Natural killer cell (primary cell): ENCODE data around the gene WASF2. TPM values are rescaled to one million over a fixed set of nuclear protein-coding genes. Genes with fewer than 3 reads are reported as not detected.
A peak's percentile ranks its signal among the peaks of the same experiment; 100 is the strongest.

Experiments
- ATAC-seq, 3 donors: fragments of 150-1000 bp in 2 of 3; fragments of 200-7000 bp in 1 of 3; cut with Tn5 transposase; 1 replicate in 1 of 3; 2 replicates in 2 of 3; pipeline ENCODE4 v1.10.0; 2021; ENCODE audit warnings: mild to moderate bottlenecking in 2 of 3, moderate library complexity in 2 of 3
- DNase-seq, 2 donors: peaks; one replicate each; pipeline versions ENCODE4 v3.0.0 to v3.0.0-alpha.2; 2013 to 2021; ENCODE audit warnings: mixed read lengths in 1 of 2
- H3K27ac ChIP-seq: one replicate; pipeline ENCODE4 v1.5.1; 2013; ENCODE audit warnings: mild to moderate bottlenecking, low read length
- H3K27me3 ChIP-seq: one replicate; pipeline ENCODE4 v1.6.1; 2013; ENCODE audit warnings: low read length; ENCODE audit not compliant: control insufficient read depth, insufficient read depth
- H3K36me3 ChIP-seq: one replicate; pipeline ENCODE4 v1.6.1; 2013; ENCODE audit warnings: low read length; ENCODE audit not compliant: control insufficient read depth, insufficient read depth
- H3K4me1 ChIP-seq: one replicate; pipeline ENCODE4 v1.6.1; 2013; ENCODE audit warnings: low read length; ENCODE audit not compliant: control insufficient read depth, insufficient read depth
- H3K4me3 ChIP-seq: one replicate; pipeline ENCODE4 v1.5.1; 2013; ENCODE audit warnings: low read length
- H3K9me3 ChIP-seq: one replicate; pipeline ENCODE4 v1.6.1; 2013; ENCODE audit warnings: low read length; ENCODE audit not compliant: control insufficient read depth, insufficient read depth
- H3K27ac Mint-ChIP-seq, 2 donors: one replicate each; pipeline ENCODE4 v1.8.0; 2022; ENCODE audit warnings: mild to moderate bottlenecking in 2 of 2, mixed read lengths in 2 of 2, moderate library complexity in 1 of 2
- H3K27me3 Mint-ChIP-seq, 2 donors: one replicate each; pipeline ENCODE4 v1.8.0; 2022; ENCODE audit warnings: low read depth in 2 of 2, mixed read lengths in 2 of 2
- H3K36me3 Mint-ChIP-seq: one replicate; pipeline ENCODE4 v1.8.0; 2022; ENCODE audit warnings: mixed read lengths
- H3K4me1 Mint-ChIP-seq, 2 donors: one replicate each; pipeline ENCODE4 v1.8.0; 2022; ENCODE audit warnings: mixed read lengths in 2 of 2
- H3K4me3 Mint-ChIP-seq: one replicate; pipeline ENCODE4 v1.8.0; 2022; ENCODE audit warnings: mild to moderate bottlenecking, moderate library complexity, mixed read lengths
- H3K9me3 Mint-ChIP-seq, 2 donors: one replicate each; pipeline ENCODE4 v1.8.0; 2022; ENCODE audit warnings: mixed read lengths in 2 of 2
- CTCF ChIP-seq: fragments of 200-600 bp; IDR thresholded peaks from one replicate; pipeline ENCODE4 v1.8.0; 2022; ENCODE audit warnings: antibody characterized with exemption
- WGBS: methylation state at CpG from one replicate; pipeline ENCODE4 v1.1.7; 2013; ENCODE audit warnings: missing lambda C conversion rate; ENCODE audit not compliant: insufficient coverage; 5-methylcytosine and 5-hydroxymethylcytosine counted together
- intact Hi-C: fragments of 100-400 bp; cut with micrococcal nuclease; formaldehyde crosslinking; loops from one replicate; pipeline ENCODE4 v1.14.2; 2022
- total RNA-seq, 4 donors: library from RNA; stranded (reverse); fragments of 120-200 nt in 1 of 4; gene quantifications; one replicate each; pipeline versions ENCODE4 v1.2.3 to v1.2.4, GENCODE V29; 2013 to 2022

The WASF2 gene
- total RNA-seq, 3 donors from 2014 or later (not counting 1 experiment from before 2014, with no cell fraction given), result 137 to 153 (median 143) TPM

- no peak overlapping the region for H3K4me3 Mint-ChIP-seq
- no peak for TF ChIP-seq CTCF
- H3K4me1 Mint-ChIP-seq, result peaks cover 25 to 41% of the 10 kb centered on the region in 2 donors
- peak overlapping the region in 1 of 2 donors; percentile 67 for H3K27ac Mint-ChIP-seq
- H3K36me3 Mint-ChIP-seq, result no peaks in the 10 kb centered on the region
- Histone ChIP-seq H3K27me3 (no peaks in the 10 kb centered on the region), H3K4me1 (peaks cover 50% of the 10 kb centered on the region), H3K9me3 (no peaks in the 10 kb centered on the region), H3K36me3 (no peaks in the 10 kb centered on the region), H3K27ac (no peak overlapping the region), H3K4me3 (no peak overlapping the region)
- intact Hi-C loops, result no loop called here
- ATAC-seq, result no peak
- DNase-seq, result no peak
- H3K9me3 Mint-ChIP-seq, result no peaks in the 10 kb centered on the region
- WGBS, result 95% methylated on average over 5 of the region's 5 CpGs
- no peaks in the 10 kb centered on the region for H3K27me3 Mint-ChIP-seq
Observed at GRCh38 chr1:27358928-27359313, 131.0 kb downstream of the WASF2 start.

- Histone ChIP-seq H3K4me1 (peaks cover 50% of the 10 kb centered on the region), H3K27ac (no peak overlapping the region), H3K27me3 (no peaks in the 10 kb centered on the region), H3K4me3 (no peak overlapping the region), H3K36me3 (no peaks in the 10 kb centered on the region), H3K9me3 (no peaks in the 10 kb centered on the region)
- ATAC-seq, result no peak
- TF ChIP-seq CTCF, result no peak
- DNase-seq, result no peak
- Mint-ChIP-seq H3K4me3 (peak overlapping the region; percentile 77), H3K4me1 (peaks cover 25 to 41% of the 10 kb centered on the region in 2 donors), H3K27ac (peak overlapping the region; percentile 78 to 84), H3K27me3 (no peaks in the 10 kb centered on the region), H3K36me3 (no peaks in the 10 kb centered on the region), H3K9me3 (no peaks in the 10 kb centered on the region)
- 96% methylated on average over 21 of the region's 21 CpGs for WGBS
- intact Hi-C loops, result no loop called here
Observed at GRCh38 chr1:27358038-27358927, 131.7 kb downstream of the WASF2 start.

GRCh38 chr1:27357281-27358037 is 132.5 kb downstream of the WASF2 start:
- no peaks in the 10 kb centered on the region for H3K27me3 ChIP-seq
- no peaks in the 10 kb centered on the region for H3K36me3 Mint-ChIP-seq
- ATAC-seq (peak; percentile 70 to 91 (median 75)), DNase-seq (peak; percentile 81 to 91)
- no peaks in the 10 kb centered on the region for H3K27me3 Mint-ChIP-seq
- peak overlapping the region; percentile 77 for H3K4me3 Mint-ChIP-seq
- intact Hi-C loops, result loop anchor here (2.0 kb wide), 2 partner anchors 31 to 35 kb away; partner anchors contain the start of gene TMEM222
- H3K9me3 Mint-ChIP-seq, result no peaks in the 10 kb centered on the region
- 16% methylated on average over 40 of the region's 40 CpGs for WGBS
- no peaks in the 10 kb centered on the region for H3K9me3 ChIP-seq
- peak; percentile 99 for TF ChIP-seq CTCF
- peaks cover 4% of the 10 kb centered on the region for H3K36me3 ChIP-seq
- peaks cover 25 to 41% of the 10 kb centered on the region in 2 donors for H3K4me1 Mint-ChIP-seq
- peak overlapping the region; percentile 78 to 84 for H3K27ac Mint-ChIP-seq
- H3K27ac ChIP-seq, result peak overlapping the region; percentile 74
- peak overlapping the region; percentile 61 for H3K4me3 ChIP-seq
- peaks cover 50% of the 10 kb centered on the region for H3K4me1 ChIP-seq
